MM.1S (cell line): ENCODE data around the gene BNIP3.

Experiments used
- DNase-seq: peaks from one replicate; pipeline ENCODE4 v3.0.0-alpha.2; 2015
- H2AFZ ChIP-seq: fragments of 300-600 bp; sonication (generic); 2 replicates; pipeline ENCODE4 v1.6.0; 2016; ENCODE audit warnings: antibody characterized with exemption, low read length
- H3F3A ChIP-seq: fragments of 300-600 bp; sonication (generic); 2 replicates; pipeline ENCODE4 v1.6.1; 2016; ENCODE audit warnings: mild to moderate bottlenecking, antibody characterized with exemption, low read length, moderate library complexity, mixed read lengths; ENCODE audit not compliant: insufficient read depth
- H3K27ac ChIP-seq: fragments of 300-600 bp; sonication (generic); 2 replicates; pipeline ENCODE4 v1.5.1; 2016; ENCODE audit warnings: mild to moderate bottlenecking, low read length
- H3K27me3 ChIP-seq: fragments of 300-600 bp; sonication (generic); replicated peaks from 2 replicates; pipeline ENCODE4 v1.6.0; 2016; ENCODE audit warnings: low read length; ENCODE audit not compliant: insufficient read depth
- H3K36me3 ChIP-seq: fragments of 300-600 bp; sonication (generic); replicated peaks from 2 replicates; pipeline ENCODE4 v1.6.1; 2016; ENCODE audit warnings: mild to moderate bottlenecking, low read length, mixed read lengths; ENCODE audit not compliant: insufficient read depth
- H3K4me1 ChIP-seq: fragments of 300-600 bp; sonication (generic); 2 replicates; pipeline ENCODE4 v1.6.1; 2016; ENCODE audit warnings: low read length, mixed read lengths
- H3K4me2 ChIP-seq: fragments of 300-600 bp; sonication (generic); 2 replicates; pipeline ENCODE4 v1.6.0; 2016; ENCODE audit warnings: low read depth, low read length
- H3K4me3 ChIP-seq: fragments of 300-600 bp; sonication (generic); 2 replicates; pipeline ENCODE4 v1.5.1; 2016; ENCODE audit warnings: low read length, mixed read lengths
- H3K79me2 ChIP-seq: fragments of 300-600 bp; sonication (generic); 2 replicates; pipeline ENCODE4 v1.6.1; 2016; ENCODE audit warnings: mixed run types, low read length, mixed read lengths
- H3K9ac ChIP-seq: fragments of 300-600 bp; sonication (generic); 2 replicates; pipeline ENCODE4 v1.6.1; 2016; ENCODE audit warnings: low read length, mixed read lengths
- H3K9me2 ChIP-seq: fragments of 300-600 bp; sonication (generic); replicated peaks from 2 replicates; pipeline ENCODE4 v1.6.1; 2016; ENCODE audit warnings: mild to moderate bottlenecking, low read length, mixed read lengths; ENCODE audit not compliant: insufficient read depth
- H3K9me3 ChIP-seq: fragments of 300-600 bp; sonication (generic); replicated peaks from 2 replicates; pipeline ENCODE4 v1.6.1; 2016; ENCODE audit warnings: mild to moderate bottlenecking, low read length, mixed read lengths; ENCODE audit not compliant: insufficient read depth
- H4K20me1 ChIP-seq: fragments of 300-600 bp; sonication (generic); 2 replicates; pipeline ENCODE4 v1.6.1; 2016; ENCODE audit warnings: mild to moderate bottlenecking, low read length, moderate library complexity, mixed read lengths; ENCODE audit not compliant: insufficient read depth
- EZH2 ChIP-seq: fragments of 300-600 bp; sonication (generic); optimal IDR thresholded peaks from 2 replicates; pipeline ENCODE3; 2017; ENCODE audit warnings: low read depth, mild to moderate bottlenecking, antibody characterized with exemption, low read length, mixed read lengths
- EZH2phosphoT487 ChIP-seq: fragments of 300-600 bp; sonication (generic); IDR thresholded peaks from 2 replicates; pipeline ENCODE4 v1.6.1; 2018; ENCODE audit warnings: antibody characterized with exemption, low read length
- TF ChIP-seq, protein P1 (sequence below): fragments of 300-600 bp; sonication (generic); IDR thresholded peaks from 2 replicates; pipeline ENCODE4 v1.5.1; 2016; ENCODE audit warnings: antibody characterized with exemption, low read length, mixed read lengths

The BNIP3 gene, protein sequence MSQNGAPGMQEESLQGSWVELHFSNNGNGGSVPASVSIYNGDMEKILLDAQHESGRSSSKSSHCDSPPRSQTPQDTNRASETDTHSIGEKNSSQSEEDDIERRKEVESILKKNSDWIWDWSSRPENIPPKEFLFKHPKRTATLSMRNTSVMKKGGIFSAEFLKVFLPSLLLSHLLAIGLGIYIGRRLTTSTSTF

DNA sequence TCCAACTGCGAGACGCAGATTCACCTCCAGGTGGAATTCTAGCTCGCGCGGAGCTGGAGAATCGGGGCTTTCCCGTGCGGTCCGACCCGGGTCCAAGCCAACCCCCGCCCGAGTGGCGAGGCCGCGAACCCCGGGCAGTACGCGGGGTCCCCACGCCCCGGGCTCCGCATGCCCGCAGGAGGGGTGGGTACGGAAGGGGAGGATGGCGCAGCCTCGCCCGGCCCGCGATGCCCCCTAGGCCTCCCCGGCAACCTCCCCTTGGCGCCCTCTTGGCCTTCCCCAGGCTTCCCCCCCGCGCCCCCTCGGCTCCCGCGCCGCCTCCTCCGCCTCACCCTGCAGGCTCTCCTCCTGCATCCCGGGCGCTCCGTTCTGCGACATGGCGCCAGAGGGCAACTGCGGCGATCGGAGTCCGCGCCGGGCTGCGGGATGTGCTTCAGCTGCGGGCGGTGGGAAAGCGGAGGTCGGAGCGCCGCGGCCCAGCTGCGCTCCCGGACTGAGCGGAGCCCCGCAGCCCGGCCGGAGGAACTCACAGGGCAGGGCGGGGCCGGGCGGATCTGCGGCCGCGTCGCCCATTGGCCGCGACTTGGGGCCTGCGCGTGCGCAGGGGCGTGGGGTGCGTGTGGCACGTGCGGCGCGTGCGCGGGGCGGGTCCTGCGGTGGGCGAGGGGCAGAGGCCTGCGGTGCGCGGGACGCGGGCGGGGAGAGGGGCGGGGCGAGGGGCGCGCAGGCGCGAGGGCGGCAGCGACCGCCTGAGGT is at the start of gene BNIP3:
Gene BNIP3 (minus strand): TSS at position 495 of the 756 bp plus-strand sequence. CDS start 117 bp downstream, at position 378.
- no peaks in the 10 kb centered on the region for H3K9me3 ChIP-seq
- H3K4me2 ChIP-seq = no peak within 1 kb of the TSS
- H3F3A ChIP-seq = no peaks in the 10 kb centered on the region
- no peaks in the 10 kb centered on the region for H4K20me1 ChIP-seq
- peaks cover 4% of the 10 kb centered on the region; the same call in 1 of the 2 replicates for H3K27me3 ChIP-seq
- no peak within 1 kb of the TSS for H3K9ac ChIP-seq
- H3K9me2 ChIP-seq = no peaks in the 10 kb centered on the region
- H3K79me2 ChIP-seq = no peaks in the 10 kb centered on the region
- TF ChIP-seq EZH2 (no peak), EZH2phosphoT487 (no peak)
- TF ChIP-seq, protein P1, sequence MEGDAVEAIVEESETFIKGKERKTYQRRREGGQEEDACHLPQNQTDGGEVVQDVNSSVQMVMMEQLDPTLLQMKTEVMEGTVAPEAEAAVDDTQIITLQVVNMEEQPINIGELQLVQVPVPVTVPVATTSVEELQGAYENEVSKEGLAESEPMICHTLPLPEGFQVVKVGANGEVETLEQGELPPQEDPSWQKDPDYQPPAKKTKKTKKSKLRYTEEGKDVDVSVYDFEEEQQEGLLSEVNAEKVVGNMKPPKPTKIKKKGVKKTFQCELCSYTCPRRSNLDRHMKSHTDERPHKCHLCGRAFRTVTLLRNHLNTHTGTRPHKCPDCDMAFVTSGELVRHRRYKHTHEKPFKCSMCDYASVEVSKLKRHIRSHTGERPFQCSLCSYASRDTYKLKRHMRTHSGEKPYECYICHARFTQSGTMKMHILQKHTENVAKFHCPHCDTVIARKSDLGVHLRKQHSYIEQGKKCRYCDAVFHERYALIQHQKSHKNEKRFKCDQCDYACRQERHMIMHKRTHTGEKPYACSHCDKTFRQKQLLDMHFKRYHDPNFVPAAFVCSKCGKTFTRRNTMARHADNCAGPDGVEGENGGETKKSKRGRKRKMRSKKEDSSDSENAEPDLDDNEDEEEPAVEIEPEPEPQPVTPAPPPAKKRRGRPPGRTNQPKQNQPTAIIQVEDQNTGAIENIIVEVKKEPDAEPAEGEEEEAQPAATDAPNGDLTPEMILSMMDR = no peak
- no peaks in the 10 kb centered on the region for H3K36me3 ChIP-seq
- DNase-seq = no peak
- H3K4me1 ChIP-seq = no peaks in the 10 kb centered on the region
- no peak within 1 kb of the TSS for H2AFZ ChIP-seq
- no peak within 1 kb of the TSS for H3K4me3 ChIP-seq
- no peak within 1 kb of the TSS for H3K27ac ChIP-seq

DNA sequence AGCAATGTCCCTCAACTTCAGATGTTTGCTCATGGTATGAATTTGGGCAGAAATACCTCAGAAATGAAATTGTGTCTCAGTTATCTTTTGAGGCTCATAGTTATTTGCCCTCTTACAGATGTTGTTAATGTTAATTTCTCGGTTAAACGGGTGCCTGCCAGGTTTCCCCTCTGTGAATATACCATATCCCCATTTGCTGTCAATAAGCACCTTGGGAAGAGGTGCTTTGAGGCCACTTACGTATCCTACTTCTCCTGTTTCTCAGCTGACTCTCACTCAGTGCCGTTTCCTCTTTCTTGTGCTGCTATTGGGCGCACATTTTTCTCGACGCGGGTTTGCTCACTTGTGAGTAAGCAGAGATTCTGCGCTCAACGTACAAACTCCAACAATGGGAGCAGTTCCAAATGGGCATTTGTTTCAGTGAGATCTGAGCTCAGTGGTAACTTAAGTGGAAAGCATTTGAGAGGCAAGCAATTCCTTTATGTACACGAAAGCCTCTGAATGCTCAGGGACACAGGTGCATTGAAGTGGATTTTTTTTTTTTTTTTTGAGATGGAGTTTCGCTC is 49.3 kb upstream of the BNIP3 start:
- H3K27me3 ChIP-seq = peaks cover 32% of the 10 kb centered on the region
- no peak for DNase-seq
- no peak overlapping the region for H3K4me2 ChIP-seq
- H4K20me1 ChIP-seq = no peaks in the 10 kb centered on the region
- H3K36me3 ChIP-seq = no peaks in the 10 kb centered on the region
- H3F3A ChIP-seq = no peaks in the 10 kb centered on the region
- no peaks in the 10 kb centered on the region for H3K9me3 ChIP-seq
- H2AFZ ChIP-seq = no peak overlapping the region
- H3K27ac ChIP-seq = no peak overlapping the region
- H3K4me1 ChIP-seq = no peaks in the 10 kb centered on the region
- H3K4me3 ChIP-seq = no peak overlapping the region
- no peak overlapping the region for H3K9ac ChIP-seq
- H3K9me2 ChIP-seq = no peaks in the 10 kb centered on the region
- TF ChIP-seq, protein P1 = no peak
- no peaks in the 10 kb centered on the region for H3K79me2 ChIP-seq

DNA sequence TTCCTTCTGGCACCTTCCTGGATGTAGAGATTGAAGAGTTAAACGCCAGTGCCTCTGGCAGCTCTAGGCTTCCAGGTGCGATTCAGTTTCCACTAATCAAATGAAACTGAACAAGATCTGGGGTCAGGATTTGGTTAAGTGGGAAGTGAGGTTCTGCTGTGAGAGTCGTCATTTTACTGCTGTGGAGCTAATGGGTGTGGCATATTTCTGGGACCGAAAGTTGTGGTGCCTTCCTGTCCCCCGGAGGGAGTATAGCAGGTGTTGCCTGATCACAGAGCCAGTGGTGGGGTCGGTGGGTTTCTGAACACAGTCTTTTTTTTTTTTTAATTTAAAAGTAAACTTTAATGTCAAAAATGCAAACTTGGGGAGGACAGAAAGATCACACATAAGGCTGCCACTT is 47.0 kb upstream of the BNIP3 start:
- no peak overlapping the region for H3K4me3 ChIP-seq
- H4K20me1 ChIP-seq = no peaks in the 10 kb centered on the region
- no peak overlapping the region for H3K27ac ChIP-seq
- no peak overlapping the region for H3K4me2 ChIP-seq
- H3K4me1 ChIP-seq = no peaks in the 10 kb centered on the region
- no peaks in the 10 kb centered on the region for H3K9me3 ChIP-seq
- no peak overlapping the region for H2AFZ ChIP-seq
- TF ChIP-seq, protein P1 = no peak
- TF ChIP-seq EZH2phosphoT487 (no peak), EZH2 (no peak)
- no peaks in the 10 kb centered on the region for H3K36me3 ChIP-seq
- H3F3A ChIP-seq = no peaks in the 10 kb centered on the region
- H3K27me3 ChIP-seq = peaks cover 43% of the 10 kb centered on the region
- no peaks in the 10 kb centered on the region for H3K79me2 ChIP-seq
- H3K9ac ChIP-seq = no peak overlapping the region
- H3K9me2 ChIP-seq = no peaks in the 10 kb centered on the region
- no peak for DNase-seq
